HFFc6 (cell line): Measurements from ENCODE around the gene SLC9A7. TPM values are rescaled to one million over a fixed set of nuclear protein-coding genes. Genes with fewer than 3 reads are reported as not detected.

ENCODE experiments used
- DNase-seq: peaks from one replicate; pipeline ENCODE4 v3.0.0-alpha.2; 2018
- H3K27ac Mint-ChIP-seq: 2 replicates; pipeline ENCODE4 v1.8.0; 2020; ENCODE audit warnings: mild to moderate bottlenecking, mixed read lengths
- H3K27me3 Mint-ChIP-seq: 2 replicates; pipeline ENCODE4 v1.8.0; 2021; ENCODE audit warnings: mild to moderate bottlenecking, moderate library complexity, mixed read lengths; ENCODE audit not compliant: insufficient read depth
- H3K36me3 Mint-ChIP-seq: 2 replicates; pipeline ENCODE4 v1.8.0; 2021; ENCODE audit warnings: low read depth, mixed read lengths
- H3K4me1 Mint-ChIP-seq: 2 replicates; pipeline ENCODE4 v1.8.0; 2020; ENCODE audit warnings: low read depth, mixed read lengths
- H3K4me3 Mint-ChIP-seq: 2 replicates; pipeline ENCODE4 v1.8.0; 2020; ENCODE audit warnings: mild to moderate bottlenecking, moderate library complexity, mixed read lengths
- H3K9me3 Mint-ChIP-seq: 2 replicates; pipeline ENCODE4 v1.8.0; 2020; ENCODE audit warnings: mild to moderate bottlenecking, mixed read lengths
- CTCF ChIP-seq: fragments of 200-600 bp; sonication (generic); IDR thresholded peaks from 2 replicates; pipeline ENCODE4 v1.5.0; 2021; ENCODE audit warnings: antibody characterized with exemption, mild to moderate bottlenecking
- long read RNA-seq: library from polyadenylated mRNA; unstranded; transcript quantifications from one replicate; pipeline ENCODE4 v2.0.0, GENCODE V29; 2019
- total RNA-seq, 6 experiments: library from RNA; stranded (reverse); fragmentation: NEBNext Ultra II Directional; extraction: Animal tissue kit (Norgen Biotek cat#: 25700); gene quantifications; 2 replicates in 1 of 6; 3 replicates in 5 of 6; pipeline ENCODE4 v1.2.3, GENCODE V29; 2021

Gene SLC9A7
- total RNA-seq, result 10 to 100 TPM; 41.8 to 54.1 (median 45.7) TPM
- long read RNA-seq, full-length matches to known transcripts, result 16 of 40 reads
- long read RNA-seq, partial matches to known transcripts, result 5 of 40 reads
- long read RNA-seq, other reads (novel, unspliced or antisense), result 19 of 40 reads

- peak; percentile 84 for TF ChIP-seq CTCF
- Mint-ChIP-seq H3K36me3 (peaks cover 4% of the 10 kb centered on the region; the same call in 1 of the 2 replicates), H3K4me3 (peak within 1 kb of the TSS; percentile 94), H3K4me1 (peaks cover 42% of the 10 kb centered on the region), H3K27me3 (no peaks in the 10 kb centered on the region), H3K27ac (peak within 1 kb of the TSS; percentile 88), H3K9me3 (no peaks in the 10 kb centered on the region; the same call in 1 of the 2 replicates)
- peak; percentile 49 for DNase-seq
Observed at GRCh38 chrX:46758956-46759644, at the start of gene SLC9A7. SLC9A7 (minus strand) TSS chrX:46759118; CDS start chrX:46759029, 89 bp downstream.

GRCh38 chrX:46805270-46805669 lies 46.4 kb upstream of the SLC9A7 start:
- no peaks in the 10 kb centered on the region for H3K36me3 Mint-ChIP-seq
- TF ChIP-seq CTCF, result no peak
- peaks cover 1% of the 10 kb centered on the region; the same call in 1 of the 2 replicates for H3K27me3 Mint-ChIP-seq
- no peak for DNase-seq
- H3K4me1 Mint-ChIP-seq, result 0 out of 2 replicates have a peak, but pooled peaks cover 5% of the 10 kb centered on the region
- H3K4me3 Mint-ChIP-seq, result no peak overlapping the region
- H3K27ac Mint-ChIP-seq, result no peak overlapping the region
- H3K9me3 Mint-ChIP-seq, result no peaks in the 10 kb centered on the region

GRCh38 chrX:46803140-46803539 lies 44.2 kb upstream of the SLC9A7 start:
- H3K4me1 Mint-ChIP-seq, result 0 out of 2 replicates have a peak, but pooled peaks cover 5% of the 10 kb centered on the region
- H3K27ac Mint-ChIP-seq, result no peak overlapping the region
- no peak for DNase-seq
- H3K36me3 Mint-ChIP-seq, result no peaks in the 10 kb centered on the region
- H3K9me3 Mint-ChIP-seq, result no peaks in the 10 kb centered on the region
- no peak overlapping the region for H3K4me3 Mint-ChIP-seq
- no peaks in the 10 kb centered on the region for H3K27me3 Mint-ChIP-seq
- peak; percentile 41; the same call in 1 of the 2 replicates for TF ChIP-seq CTCF

- Mint-ChIP-seq H3K27ac (no peak overlapping the region), H3K9me3 (no peaks in the 10 kb centered on the region)
Observed at GRCh38 chrX:46796574-46797191, 37.8 kb upstream of the SLC9A7 start.

More at GRCh38 chrX:46796574-46797191, 37.8 kb upstream of the SLC9A7 start:
- peak; percentile 43 for DNase-seq
- no peaks in the 10 kb centered on the region for H3K36me3 Mint-ChIP-seq
- no peaks in the 10 kb centered on the region for H3K27me3 Mint-ChIP-seq
- H3K4me3 Mint-ChIP-seq, result no peak overlapping the region
- peaks cover 23% of the 10 kb centered on the region for H3K4me1 Mint-ChIP-seq
- TF ChIP-seq CTCF, result peak; percentile 83
